ENCODE measurements around the gene MACIR. TPM values are rescaled to one million over a fixed set of nuclear protein-coding genes. Genes with fewer than 3 reads are reported as not detected.

MACIR gene
- total and polyA plus RNA-seq, 3 donors from 2014 or later: 12.8 to 21.6 (median 18.4) TPM

DNA sequence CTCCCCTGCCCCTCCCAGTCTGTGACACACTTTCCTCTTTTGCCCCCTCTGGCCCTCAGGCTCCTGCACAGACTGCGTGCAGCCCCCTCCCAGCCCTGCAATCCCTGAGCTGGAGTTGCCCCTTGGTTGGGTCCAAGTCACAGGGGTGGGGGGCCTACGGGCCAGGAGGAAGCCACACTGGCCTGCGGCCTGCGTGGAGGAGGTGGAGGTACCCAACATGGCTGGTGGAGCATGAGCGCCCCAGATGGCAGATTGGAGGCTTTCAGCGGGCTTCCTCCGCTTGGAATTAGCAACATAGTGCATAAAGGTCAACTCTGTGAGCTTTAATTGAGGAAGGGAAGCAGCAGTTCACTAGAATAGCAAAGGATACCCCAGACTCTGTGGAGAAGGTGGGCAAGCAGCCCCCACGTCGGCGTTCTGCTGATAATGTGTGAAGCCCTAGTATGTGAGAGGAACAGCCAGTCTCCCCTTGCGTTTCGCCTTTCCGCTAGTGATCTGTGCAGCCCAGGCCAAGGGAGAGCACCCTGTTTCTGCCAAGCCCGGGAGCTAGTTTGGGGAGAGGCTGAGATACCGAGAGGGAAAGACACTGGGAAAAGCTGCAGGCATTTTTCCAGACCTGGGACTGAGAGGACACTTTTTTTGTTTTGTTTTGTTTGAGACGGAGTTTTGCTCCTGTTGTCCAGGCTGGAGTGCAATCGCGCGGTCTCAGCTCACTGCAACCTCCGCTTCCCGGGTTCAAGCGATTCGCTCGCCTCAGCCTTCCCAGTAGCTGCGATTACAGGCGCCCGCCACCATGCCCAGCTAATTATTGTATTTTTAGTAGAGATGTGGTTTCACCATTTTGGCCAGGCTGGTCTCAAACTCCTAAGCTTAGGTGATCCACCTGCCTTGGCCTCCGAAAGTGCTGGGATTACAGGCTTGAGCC lies 35.3 kb upstream of the MACIR start:
- intact Hi-C loops (cut with DNase I; ENCODE audit: low total_unique reads): no loop called here
- no peaks in the 10 kb centered on the region for H3K36me3 ChIP-seq (ENCODE audit: low read depth, missing control alignments)
- no peaks in the 10 kb centered on the region for H3K27me3 ChIP-seq
- H3K4me3 ChIP-seq: peak overlapping the region in 1 of 2 donors; percentile 3
- H3K27ac ChIP-seq: no peak overlapping the region
- no peaks in the 10 kb centered on the region for H3K4me1 ChIP-seq
- TF ChIP-seq POLR2A (IDR thresholded peaks at IDR 0.05): no peak
- TF ChIP-seq, protein P1, sequence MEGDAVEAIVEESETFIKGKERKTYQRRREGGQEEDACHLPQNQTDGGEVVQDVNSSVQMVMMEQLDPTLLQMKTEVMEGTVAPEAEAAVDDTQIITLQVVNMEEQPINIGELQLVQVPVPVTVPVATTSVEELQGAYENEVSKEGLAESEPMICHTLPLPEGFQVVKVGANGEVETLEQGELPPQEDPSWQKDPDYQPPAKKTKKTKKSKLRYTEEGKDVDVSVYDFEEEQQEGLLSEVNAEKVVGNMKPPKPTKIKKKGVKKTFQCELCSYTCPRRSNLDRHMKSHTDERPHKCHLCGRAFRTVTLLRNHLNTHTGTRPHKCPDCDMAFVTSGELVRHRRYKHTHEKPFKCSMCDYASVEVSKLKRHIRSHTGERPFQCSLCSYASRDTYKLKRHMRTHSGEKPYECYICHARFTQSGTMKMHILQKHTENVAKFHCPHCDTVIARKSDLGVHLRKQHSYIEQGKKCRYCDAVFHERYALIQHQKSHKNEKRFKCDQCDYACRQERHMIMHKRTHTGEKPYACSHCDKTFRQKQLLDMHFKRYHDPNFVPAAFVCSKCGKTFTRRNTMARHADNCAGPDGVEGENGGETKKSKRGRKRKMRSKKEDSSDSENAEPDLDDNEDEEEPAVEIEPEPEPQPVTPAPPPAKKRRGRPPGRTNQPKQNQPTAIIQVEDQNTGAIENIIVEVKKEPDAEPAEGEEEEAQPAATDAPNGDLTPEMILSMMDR (IDR thresholded peaks at IDR 0.05): no peak
- no peaks in the 10 kb centered on the region for H3K9me3 ChIP-seq
- WGBS, 2 donors: 69 to 73% methylated on average over 28 of the region's 28 CpGs
- DNase-seq: no peak

DNA sequence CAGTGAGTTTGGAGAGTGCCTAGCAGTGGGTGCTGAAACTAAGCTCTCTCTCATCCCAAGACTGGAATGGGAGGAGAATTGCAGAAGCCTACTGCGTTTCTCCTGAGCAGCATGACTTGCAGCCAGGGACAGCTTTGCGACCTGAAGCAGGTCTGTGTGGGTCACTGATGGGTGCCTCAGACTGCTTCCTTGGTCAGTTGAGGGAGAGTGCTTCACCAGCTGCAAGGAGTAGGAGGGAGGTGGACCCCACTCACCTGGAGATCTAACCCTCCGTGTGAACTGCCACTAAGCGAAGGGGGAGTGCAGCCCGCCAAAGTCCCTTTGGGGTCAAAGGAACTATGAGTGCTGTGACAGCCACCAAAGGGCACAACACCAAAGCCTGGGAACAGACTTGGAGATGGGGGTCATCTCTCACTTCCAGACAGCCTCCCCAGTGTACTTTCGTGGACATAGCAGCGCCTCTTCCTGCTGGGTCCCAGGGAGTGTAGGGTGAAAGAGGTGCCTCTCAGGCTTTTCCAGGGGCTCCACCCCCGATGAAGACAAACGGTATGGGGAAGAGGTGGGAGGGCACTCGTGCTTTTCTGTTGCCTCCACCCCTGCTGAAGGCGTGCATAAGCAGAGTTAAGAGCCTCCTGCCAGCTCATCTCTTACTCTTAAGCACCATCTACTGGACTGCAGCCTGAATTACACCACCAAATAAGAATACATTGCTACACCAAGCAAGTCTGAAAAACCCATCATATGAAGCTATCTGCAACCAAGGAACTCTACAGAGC lies 34.3 kb upstream of the MACIR start:
- Histone ChIP-seq H3K27ac (no peak overlapping the region), H3K9me3 (no peaks in the 10 kb centered on the region), H3K4me3 (no peak overlapping the region), H3K27me3 (no peaks in the 10 kb centered on the region), H3K4me1 (no peaks in the 10 kb centered on the region), H3K36me3 (ENCODE audit: low read depth, missing control alignments) (no peaks in the 10 kb centered on the region)
- DNase-seq: peak; percentile 49
- WGBS, 2 donors: 39 to 81% methylated on average over 4 to 11 of the region's 11 CpGs
- TF ChIP-seq POLR2A (IDR thresholded peaks at IDR 0.05): no peak
- TF ChIP-seq, protein P1 (IDR thresholded peaks at IDR 0.05): peak; percentile 25 to 55 (median 43)
- intact Hi-C loops (cut with DNase I; ENCODE audit: low total_unique reads): no loop called here

DNA sequence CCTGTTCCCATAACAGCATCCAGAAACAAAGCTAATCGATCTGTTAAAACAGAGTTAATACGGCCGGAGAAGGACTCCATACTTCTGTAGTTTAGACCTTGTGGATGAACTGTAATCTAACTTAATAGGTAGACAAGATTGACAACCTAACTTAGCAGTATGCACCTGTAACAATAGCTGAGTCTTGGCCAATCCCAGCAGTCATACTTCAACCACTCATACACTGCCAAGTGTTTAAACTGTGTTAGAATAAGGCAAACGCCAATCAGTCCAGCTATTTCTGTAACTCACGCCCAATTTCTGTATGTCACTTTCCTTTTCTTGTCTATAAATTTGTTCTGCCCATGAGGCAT lies 33.7 kb upstream of the MACIR start:
- TF ChIP-seq, protein P1 (IDR thresholded peaks at IDR 0.05): no peak
- no peak for TF ChIP-seq POLR2A (IDR thresholded peaks at IDR 0.05)
- 55 to 66% methylated on average over 5 of the region's 5 CpGs for WGBS, 2 donors
- H3K4me1 ChIP-seq: no peaks in the 10 kb centered on the region
- H3K4me3 ChIP-seq: no peak overlapping the region
- intact Hi-C loops (cut with DNase I; ENCODE audit: low total_unique reads): no loop called here
- H3K36me3 ChIP-seq (ENCODE audit: low read depth, missing control alignments): no peaks in the 10 kb centered on the region
- H3K9me3 ChIP-seq: no peaks in the 10 kb centered on the region
- no peak for DNase-seq
- no peaks in the 10 kb centered on the region for H3K27me3 ChIP-seq
- no peak overlapping the region for H3K27ac ChIP-seq

DNA sequence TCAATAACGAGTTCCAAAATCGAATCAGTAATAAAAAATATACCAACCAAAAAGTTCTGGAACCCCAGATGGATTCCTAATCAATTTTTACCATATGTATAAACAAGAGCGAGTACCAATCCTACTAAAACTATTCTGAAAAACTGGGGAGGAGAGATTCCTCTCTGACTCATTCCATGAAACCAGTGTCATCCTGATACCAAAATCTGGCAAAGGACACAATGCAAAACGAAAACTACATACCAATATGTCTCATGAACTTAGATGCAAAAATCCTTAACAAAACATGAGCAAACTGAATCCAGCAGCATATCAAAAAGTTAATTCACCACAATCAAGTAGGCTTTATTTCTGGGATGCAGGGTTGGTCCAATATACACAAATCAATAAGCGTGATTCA lies 30.5 kb upstream of the MACIR start:
- WGBS, 2 donors: 94% methylated on average over 5 of the region's 5 CpGs
- intact Hi-C loops (cut with DNase I; ENCODE audit: low total_unique reads): no loop called here
- H3K36me3 ChIP-seq (ENCODE audit: low read depth, missing control alignments): no peaks in the 10 kb centered on the region
- no peak for TF ChIP-seq POLR2A (IDR thresholded peaks at IDR 0.05)
- TF ChIP-seq, protein P1 (IDR thresholded peaks at IDR 0.05): no peak
- no peaks in the 10 kb centered on the region for H3K9me3 ChIP-seq
- no peaks in the 10 kb centered on the region for H3K4me1 ChIP-seq
- H3K4me3 ChIP-seq: no peak overlapping the region
- no peaks in the 10 kb centered on the region for H3K27me3 ChIP-seq
- DNase-seq: no peak
- H3K27ac ChIP-seq: no peak overlapping the region
